H1 (cell line): ENCODE results near the gene GXYLT2.

Source experiments
- POLR2AphosphoS5 ChIP-seq: IDR thresholded peaks from 2 replicates; pipeline ENCODE4 v1.6.1; 2011; ENCODE audit warnings: low read depth, low read length
- SRF ChIP-seq: IDR thresholded peaks from 2 replicates; pipeline ENCODE4 v1.6.1; 2011; ENCODE audit warnings: mild to moderate bottlenecking, low read depth, low read length, moderate library complexity
- TAF1 ChIP-seq: IDR thresholded peaks from 2 replicates; pipeline ENCODE4 v1.6.1; 2011; ENCODE audit warnings: mild to moderate bottlenecking, low read depth, low read length
- YY1 ChIP-seq: IDR thresholded peaks from 2 replicates; pipeline ENCODE4 v1.6.1; 2011; ENCODE audit warnings: low read depth, mild to moderate bottlenecking, low read length
- TF ChIP-seq, protein P1 (sequence below), 3 experiments: IDR thresholded peaks; 1 replicate in 2 of 3; 2 replicates in 1 of 3; pipeline versions ENCODE4 v1.5.1 to v1.6.1; 2011; ENCODE audit warnings: low read length in 3 of 3, mild to moderate bottlenecking in 3 of 3, inconsistent platforms in 2 of 3, low read depth in 1 of 3, moderate library complexity in 1 of 3; ENCODE audit not compliant: insufficient read depth in 1 of 3; ENCODE audit errors: control extremely low read depth in 1 of 3
- TF ChIP-seq, protein P2 (sequence below): IDR thresholded peaks from 2 replicates; pipeline ENCODE4 v1.6.1; 2012; ENCODE audit warnings: inconsistent platforms

DNA sequence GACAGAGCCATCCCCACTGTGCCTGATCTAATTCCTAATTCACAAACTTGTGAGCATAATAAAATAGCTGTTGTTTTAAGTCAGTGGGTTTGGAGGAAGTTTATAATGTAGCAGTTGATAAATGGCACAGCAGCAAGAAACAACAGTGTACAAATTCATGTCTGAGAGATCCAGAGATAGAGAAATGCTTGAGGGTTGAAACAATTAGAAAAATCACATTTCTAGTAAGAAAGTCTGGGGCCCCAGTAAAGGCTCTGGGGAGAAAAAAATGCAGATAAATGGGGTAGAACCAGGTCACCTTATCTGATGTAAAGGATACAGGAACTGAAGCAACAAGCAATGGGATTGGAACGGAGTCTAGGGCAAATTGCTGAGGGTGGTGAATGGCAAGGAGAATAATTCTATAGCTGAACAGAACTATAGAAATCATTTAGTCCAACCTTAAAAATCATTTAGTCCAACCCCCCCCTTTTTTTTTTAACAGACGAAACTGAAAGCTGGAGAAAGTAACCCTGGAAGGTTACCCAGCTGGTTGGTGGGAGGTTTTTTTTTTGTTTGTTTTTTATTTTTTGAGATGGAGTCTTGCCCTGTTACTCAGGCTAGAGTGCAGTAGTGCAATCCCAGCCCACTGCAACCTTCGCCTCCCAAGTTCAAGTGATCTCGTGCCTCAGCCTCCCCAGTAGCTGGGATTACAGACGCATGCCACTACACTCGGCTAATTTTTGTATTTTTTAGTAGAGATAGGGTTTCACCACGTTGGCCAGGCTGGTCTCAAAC is 25.3 kb upstream of the GXYLT2 start:
- TF ChIP-seq, protein P1, sequence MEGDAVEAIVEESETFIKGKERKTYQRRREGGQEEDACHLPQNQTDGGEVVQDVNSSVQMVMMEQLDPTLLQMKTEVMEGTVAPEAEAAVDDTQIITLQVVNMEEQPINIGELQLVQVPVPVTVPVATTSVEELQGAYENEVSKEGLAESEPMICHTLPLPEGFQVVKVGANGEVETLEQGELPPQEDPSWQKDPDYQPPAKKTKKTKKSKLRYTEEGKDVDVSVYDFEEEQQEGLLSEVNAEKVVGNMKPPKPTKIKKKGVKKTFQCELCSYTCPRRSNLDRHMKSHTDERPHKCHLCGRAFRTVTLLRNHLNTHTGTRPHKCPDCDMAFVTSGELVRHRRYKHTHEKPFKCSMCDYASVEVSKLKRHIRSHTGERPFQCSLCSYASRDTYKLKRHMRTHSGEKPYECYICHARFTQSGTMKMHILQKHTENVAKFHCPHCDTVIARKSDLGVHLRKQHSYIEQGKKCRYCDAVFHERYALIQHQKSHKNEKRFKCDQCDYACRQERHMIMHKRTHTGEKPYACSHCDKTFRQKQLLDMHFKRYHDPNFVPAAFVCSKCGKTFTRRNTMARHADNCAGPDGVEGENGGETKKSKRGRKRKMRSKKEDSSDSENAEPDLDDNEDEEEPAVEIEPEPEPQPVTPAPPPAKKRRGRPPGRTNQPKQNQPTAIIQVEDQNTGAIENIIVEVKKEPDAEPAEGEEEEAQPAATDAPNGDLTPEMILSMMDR (IDR thresholded peaks at IDR 0.05; ENCODE audit: control extremely low read depth in 1 of 3, insufficient read depth in 1 of 3, low read depth in 1 of 3, low read length in 3 of 3) = no peak
- TF ChIP-seq, protein P2, sequence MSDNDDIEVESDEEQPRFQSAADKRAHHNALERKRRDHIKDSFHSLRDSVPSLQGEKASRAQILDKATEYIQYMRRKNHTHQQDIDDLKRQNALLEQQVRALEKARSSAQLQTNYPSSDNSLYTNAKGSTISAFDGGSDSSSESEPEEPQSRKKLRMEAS = no peak
- TF ChIP-seq POLR2AphosphoS5 (no peak), YY1 (no peak), SRF (no peak), TAF1 (no peak)
